ENCODE measurements around the gene MDFIC2. TPM values are rescaled to one million over a fixed set of nuclear protein-coding genes. Genes with fewer than 3 reads are reported as not detected.

The MDFIC2 gene
- total RNA-seq, result not detected in 2 replicates

GRCh38 chr3:70312336-70312735 is at the start of gene MDFIC2:
Gene MDFIC2 (minus strand): TSS chr3:70312638. CDS start chr3:70311973, 665 bp downstream.

